HG02885 (cell line): Measurements from ENCODE around the gene CRLF3.
"Not testable (repeated sequence)": the region's sequence is repeated elsewhere in the genome, so short reads cannot be mapped to it uniquely, and the experiment has no call there.

ENCODE experiments used
- ATAC-seq: cut with Tn5 transposase; IDR thresholded peaks from one replicate; pipeline ENCODE4 v1.9.1; 2021; ENCODE audit warnings: mild to moderate bottlenecking; ENCODE audit not compliant: unreplicated experiment, poor library complexity

The CRLF3 gene

GRCh38 chr17:30750982-30751381 is 73.5 kb downstream of the CRLF3 start:
- ATAC-seq, result not testable (repeated sequence)

- ATAC-seq, result not testable (repeated sequence)
Measured at GRCh38 chr17:30747621-30748020, 76.9 kb downstream of the CRLF3 start.

- not testable (repeated sequence) for ATAC-seq
Measured at GRCh38 chr17:30742669-30743068, 81.8 kb downstream of the CRLF3 start.

- ATAC-seq, result not testable (repeated sequence)
Measured at GRCh38 chr17:30736371-30736770, 88.1 kb downstream of the CRLF3 start.

GRCh38 chr17:30735644-30736043 is 88.8 kb downstream of the CRLF3 start:
- ATAC-seq, result not testable (repeated sequence)

- not testable (repeated sequence) for ATAC-seq
Measured at GRCh38 chr17:30735206-30735605, 89.3 kb downstream of the CRLF3 start.

GRCh38 chr17:30734153-30734552 is 90.3 kb downstream of the CRLF3 start:
- not testable (repeated sequence) for ATAC-seq
